SK-N-MC (cell line): ENCODE data around the gene LIME1.

Source experiments
- EZH2 ChIP-seq: fragments of 200-600 bp; sonication (generic); IDR thresholded peaks from one replicate; pipeline ENCODE4 v1.6.1; 2017; ENCODE audit warnings: antibody characterized with exemption
- POLR2AphosphoS5 ChIP-seq: IDR thresholded peaks from 2 replicates; pipeline ENCODE4 v1.6.1; 2012; ENCODE audit warnings: mild to moderate bottlenecking, low read depth, low read length, borderline replicate concordance

DNA sequence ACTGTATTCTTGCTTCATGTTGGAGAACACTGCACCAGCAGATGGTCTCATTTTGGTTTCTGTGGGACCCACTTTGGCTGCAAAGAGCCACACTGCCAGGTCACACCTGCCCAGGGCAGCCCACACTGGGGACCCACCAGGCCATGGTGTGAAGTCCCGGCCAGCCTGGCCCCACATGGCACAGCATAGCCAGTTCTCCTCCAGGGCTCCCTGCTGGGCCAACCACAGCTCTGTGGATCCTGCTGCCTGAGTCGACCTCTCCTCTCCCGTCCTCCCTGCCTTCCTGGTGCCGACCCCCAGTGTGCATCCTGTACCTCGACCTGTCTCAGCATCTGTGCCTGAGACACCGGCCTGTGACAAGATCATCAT, 31.7 kb upstream of the LIME1 start:
- no peak for TF ChIP-seq POLR2AphosphoS5
- TF ChIP-seq EZH2: no peak
